OCI-LY1 (cell line): ENCODE measurements around the gene TFEB.

Experiments used
- H2AFZ ChIP-seq: fragments of 200-600 bp; sonication (generic), shearing (Covaris generic); 2 replicates; pipeline ENCODE4 v1.6.0; 2014; ENCODE audit warnings: antibody characterized with exemption, mild to moderate bottlenecking, low read length
- H3F3A ChIP-seq: fragments of 200-600 bp; sonication (generic), shearing (Covaris generic); 2 replicates; pipeline ENCODE4 v1.6.0; 2014; ENCODE audit warnings: mild to moderate bottlenecking, antibody characterized with exemption, low read length, moderate library complexity; ENCODE audit not compliant: insufficient read depth
- H3K27ac ChIP-seq: fragments of 200-600 bp; sonication (generic); 2 replicates; pipeline ENCODE4 v1.5.1; 2014; ENCODE audit warnings: low read length, mixed run types, mild to moderate bottlenecking, low read depth; ENCODE audit not compliant: poor library complexity, severe bottlenecking
- H3K27me3 ChIP-seq: fragments of 200-600 bp; sonication (generic); 2 replicates; pipeline ENCODE4 v1.6.0; 2014; ENCODE audit warnings: antibody characterized with exemption, mild to moderate bottlenecking, low read length, moderate library complexity; ENCODE audit not compliant: insufficient read depth
- H3K36me3 ChIP-seq: fragments of 200-600 bp; sonication (generic); 2 replicates; pipeline ENCODE4 v1.6.1; 2014; ENCODE audit warnings: mild to moderate bottlenecking, antibody characterized with exemption, low read length, moderate library complexity, mixed read lengths; ENCODE audit not compliant: insufficient read depth
- H3K4me1 ChIP-seq: fragments of 200-600 bp; sonication (generic); 2 replicates; pipeline ENCODE4 v1.5.1; 2014; ENCODE audit warnings: mild to moderate bottlenecking, low read length, moderate library complexity; ENCODE audit not compliant: insufficient read depth, severe bottlenecking
- H3K4me2 ChIP-seq: fragments of 200-600 bp; sonication (generic), shearing (Covaris generic); 2 replicates; pipeline ENCODE4 v1.6.1; 2014; ENCODE audit warnings: low read length
- H3K4me3 ChIP-seq: fragments of 200-600 bp; sonication (generic); 2 replicates; pipeline ENCODE4 v1.5.1; 2014; ENCODE audit warnings: low read length, low read depth, mild to moderate bottlenecking, mixed read lengths; ENCODE audit not compliant: poor library complexity, severe bottlenecking
- H3K79me2 ChIP-seq: fragments of 200-600 bp; shearing (Covaris generic); 2 replicates; pipeline ENCODE4 v1.6.1; 2016; ENCODE audit warnings: mixed run types, low read length, mixed read lengths; ENCODE audit not compliant: insufficient read depth
- H3K9ac ChIP-seq: fragments of 200-600 bp; sonication (generic), shearing (Covaris generic); 2 replicates; pipeline ENCODE4 v1.6.1; 2014; ENCODE audit warnings: mild to moderate bottlenecking, low read length, mixed read lengths
- H3K9me2 ChIP-seq: fragments of 200-600 bp; sonication (generic), shearing (Covaris generic); 2 replicates; pipeline ENCODE4 v1.6.1; 2014; ENCODE audit warnings: low read depth, mild to moderate bottlenecking, low read length, mixed read lengths
- H3K9me3 ChIP-seq: fragments of 200-600 bp; shearing (Covaris generic); 2 replicates; pipeline ENCODE4 v1.6.1; 2014; ENCODE audit warnings: low read length, mixed read lengths
- H4K20me1 ChIP-seq: fragments of 200-600 bp; sonication (generic), shearing (Covaris generic); 2 replicates; pipeline ENCODE4 v1.6.0; 2016; ENCODE audit warnings: mild to moderate bottlenecking, low read length; ENCODE audit not compliant: insufficient read depth
- EZH2 ChIP-seq: fragments of 200-600 bp; sonication (generic), shearing (Covaris generic); IDR thresholded peaks from 2 replicates; pipeline ENCODE4 v1.8.0; 2017; ENCODE audit warnings: borderline replicate concordance, mixed run types, mild to moderate bottlenecking, antibody characterized with exemption, low read length, moderate library complexity, mixed read lengths
- TF ChIP-seq, protein P1 (sequence below): fragments of 200-600 bp; sonication (generic), shearing (Covaris generic); IDR thresholded peaks from 2 replicates; pipeline ENCODE4 v1.5.1; 2017; ENCODE audit warnings: mild to moderate bottlenecking, antibody characterized with exemption, low read length, moderate library complexity, mixed read lengths

The TFEB gene

GRCh38 chr6:41647061-41647511, 88.3 kb downstream of the TFEB start:
- Histone ChIP-seq H3F3A (no peaks in the 10 kb centered on the region), H3K4me1 (no peaks in the 10 kb centered on the region), H4K20me1 (no peaks in the 10 kb centered on the region), H3K4me3 (no peak overlapping the region), H3K36me3 (no peaks in the 10 kb centered on the region), H3K27ac (no peak overlapping the region), H2AFZ (no peak overlapping the region), H3K9ac (no peak overlapping the region), H3K9me3 (no peaks in the 10 kb centered on the region), H3K9me2 (no peaks in the 10 kb centered on the region), H3K27me3 (peaks cover 4% of the 10 kb centered on the region; the same call in 1 of the 2 replicates), H3K4me2 (no peak overlapping the region), H3K79me2 (no peaks in the 10 kb centered on the region)
- TF ChIP-seq EZH2, result no peak
- TF ChIP-seq, protein P1, sequence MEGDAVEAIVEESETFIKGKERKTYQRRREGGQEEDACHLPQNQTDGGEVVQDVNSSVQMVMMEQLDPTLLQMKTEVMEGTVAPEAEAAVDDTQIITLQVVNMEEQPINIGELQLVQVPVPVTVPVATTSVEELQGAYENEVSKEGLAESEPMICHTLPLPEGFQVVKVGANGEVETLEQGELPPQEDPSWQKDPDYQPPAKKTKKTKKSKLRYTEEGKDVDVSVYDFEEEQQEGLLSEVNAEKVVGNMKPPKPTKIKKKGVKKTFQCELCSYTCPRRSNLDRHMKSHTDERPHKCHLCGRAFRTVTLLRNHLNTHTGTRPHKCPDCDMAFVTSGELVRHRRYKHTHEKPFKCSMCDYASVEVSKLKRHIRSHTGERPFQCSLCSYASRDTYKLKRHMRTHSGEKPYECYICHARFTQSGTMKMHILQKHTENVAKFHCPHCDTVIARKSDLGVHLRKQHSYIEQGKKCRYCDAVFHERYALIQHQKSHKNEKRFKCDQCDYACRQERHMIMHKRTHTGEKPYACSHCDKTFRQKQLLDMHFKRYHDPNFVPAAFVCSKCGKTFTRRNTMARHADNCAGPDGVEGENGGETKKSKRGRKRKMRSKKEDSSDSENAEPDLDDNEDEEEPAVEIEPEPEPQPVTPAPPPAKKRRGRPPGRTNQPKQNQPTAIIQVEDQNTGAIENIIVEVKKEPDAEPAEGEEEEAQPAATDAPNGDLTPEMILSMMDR, result no peak

DNA sequence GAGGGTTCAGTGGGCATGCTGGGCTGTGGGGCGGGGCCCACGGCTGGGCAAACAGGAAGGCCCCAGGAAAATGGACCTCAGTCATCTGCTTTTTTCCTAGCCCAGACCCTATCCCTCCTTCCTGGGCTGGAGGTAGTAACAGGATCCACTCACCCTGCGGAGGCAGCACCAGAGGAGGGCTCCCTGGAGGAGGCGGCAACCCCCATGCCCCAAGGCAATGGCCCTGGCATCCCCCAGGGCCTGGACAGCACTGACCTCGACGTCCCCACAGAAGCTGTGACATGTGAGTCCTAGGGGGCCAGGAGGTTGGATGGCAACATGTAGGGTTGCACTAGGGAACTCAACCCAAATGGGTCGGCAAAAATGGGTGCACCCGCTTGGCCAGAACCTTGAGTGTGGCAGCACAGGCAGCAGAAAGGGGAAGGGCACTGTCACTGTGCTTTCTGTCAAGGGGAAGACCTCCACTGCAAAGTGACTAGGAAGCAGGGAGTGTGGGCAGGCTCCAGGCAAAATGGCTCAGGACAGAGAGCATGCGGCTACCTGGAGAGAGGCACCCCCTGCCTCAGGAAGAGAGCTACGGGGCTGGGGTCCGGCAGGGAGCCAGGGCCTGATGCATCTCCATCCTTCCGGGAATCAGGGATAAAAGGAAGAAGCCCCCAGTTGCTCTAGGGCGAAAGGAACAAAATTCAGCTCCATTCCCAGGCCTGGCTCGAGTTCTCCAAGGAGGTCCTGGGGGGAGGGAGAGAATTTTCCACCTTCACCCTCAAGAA, 89.2 kb downstream of the TFEB start:
- H3K4me1 ChIP-seq, result no peaks in the 10 kb centered on the region
- no peaks in the 10 kb centered on the region for H3K79me2 ChIP-seq
- TF ChIP-seq, protein P1, result no peak
- TF ChIP-seq EZH2, result no peak
- H2AFZ ChIP-seq, result no peak overlapping the region
- no peaks in the 10 kb centered on the region for H3K9me2 ChIP-seq
- no peaks in the 10 kb centered on the region for H4K20me1 ChIP-seq
- H3K4me3 ChIP-seq, result no peak overlapping the region
- H3K27ac ChIP-seq, result no peak overlapping the region
- no peaks in the 10 kb centered on the region for H3K36me3 ChIP-seq
- H3K27me3 ChIP-seq, result peaks cover 4% of the 10 kb centered on the region; the same call in 1 of the 2 replicates
- H3K4me2 ChIP-seq, result no peak overlapping the region
- H3K9ac ChIP-seq, result no peak overlapping the region
- H3K9me3 ChIP-seq, result no peaks in the 10 kb centered on the region
- no peaks in the 10 kb centered on the region for H3F3A ChIP-seq

GRCh38 chr6:41645007-41645618, 90.3 kb downstream of the TFEB start:
- Histone ChIP-seq H3K9ac (no peak overlapping the region), H3K27ac (no peak overlapping the region), H3K36me3 (no peaks in the 10 kb centered on the region), H3K4me2 (no peak overlapping the region), H3K4me3 (no peak overlapping the region), H3K9me2 (no peaks in the 10 kb centered on the region), H4K20me1 (no peaks in the 10 kb centered on the region), H3K4me1 (no peaks in the 10 kb centered on the region), H3K9me3 (no peaks in the 10 kb centered on the region), H2AFZ (no peak overlapping the region), H3F3A (no peaks in the 10 kb centered on the region), H3K79me2 (no peaks in the 10 kb centered on the region), H3K27me3 (peaks cover 4% of the 10 kb centered on the region; the same call in 1 of the 2 replicates)
- TF ChIP-seq EZH2, result no peak
- TF ChIP-seq, protein P1, result no peak
